HEK293 (cell line): ENCODE measurements around the gene TMPRSS5.

Experiments
- CTCF ChIA-PET: fragments of 350-600 bp; formaldehyde crosslinking; extraction: SDS; loops from one replicate; lab custom pipeline; 2021; ENCODE audit warnings: antibody characterized with exemption; lab: Yijun Ruan, JAX
- POLR2A ChIA-PET: fragments of 300-600 bp; formaldehyde crosslinking; extraction: SDS; loops from one replicate; lab custom pipeline; 2020; ENCODE audit warnings: antibody characterized with exemption, inconsistent platforms; lab: Yijun Ruan, JAX
- H3K27ac ChIP-seq: fragments of 200-500 bp; sonication (Bioruptor generic); 2 replicates; pipeline ENCODE4 v1.5.1; 2014; ENCODE audit warnings: low read depth, low read length, control low read depth, inconsistent platforms; ENCODE audit errors: extremely low read depth
- H3K36me3 ChIP-seq, 2 experiments: fragments of 200-500 bp in 1 of 2; sonication (Bioruptor generic) in 1 of 2; 1 replicate in 1 of 2; 2 replicates in 1 of 2; pipeline ENCODE4 v1.5.1; 2014 to 2017; ENCODE audit warnings: inconsistent platforms in 2 of 2, low read length in 2 of 2; ENCODE audit not compliant: control insufficient read depth in 2 of 2, insufficient read depth in 1 of 2
- H3K4me1 ChIP-seq: fragments of 200-500 bp; sonication (Bioruptor generic); 2 replicates; pipeline ENCODE4 v1.5.1; 2014; ENCODE audit warnings: mild to moderate bottlenecking, low read length, inconsistent platforms; ENCODE audit not compliant: control insufficient read depth, insufficient read depth
- H3K4me3 ChIP-seq: 2 replicates; pipeline ENCODE4 v1.5.1; 2011; ENCODE audit warnings: low read depth, mild to moderate bottlenecking, control low read depth, low read length, moderate library complexity
- H3K9me3 ChIP-seq: fragments of 200-500 bp; sonication (Bioruptor generic); 2 replicates; pipeline ENCODE4 v1.5.1; 2014; ENCODE audit warnings: low read depth, low read length, inconsistent platforms; ENCODE audit not compliant: control insufficient read depth, insufficient read depth
- FEZF1 ChIP-seq: fragments of 450-650 bp; formaldehyde crosslinking; IDR thresholded peaks from 2 replicates; pipeline ENCODE4 v1.5.1; 2016; ENCODE audit warnings: missing biosample characterization, missing genetic modification characterization
- GLIS1 ChIP-seq: fragments of 450-650 bp; formaldehyde crosslinking; IDR thresholded peaks from 2 replicates; pipeline ENCODE4 v1.5.1; 2016; ENCODE audit warnings: missing biosample characterization, missing genetic modification characterization
- KLF1 ChIP-seq: fragments of 450-650 bp; formaldehyde crosslinking; IDR thresholded peaks from 2 replicates; pipeline ENCODE4 v1.5.1; 2016; ENCODE audit warnings: missing biosample characterization, missing genetic modification characterization
- RBAK ChIP-seq: fragments of 450-650 bp; formaldehyde crosslinking; IDR thresholded peaks from 2 replicates; pipeline ENCODE4 v1.5.1; 2016; ENCODE audit warnings: missing biosample characterization, missing genetic modification characterization
- REPIN1 ChIP-seq: fragments of 450-650 bp; formaldehyde crosslinking; IDR thresholded peaks from 2 replicates; pipeline ENCODE4 v1.5.1; 2017; ENCODE audit warnings: missing biosample characterization, missing genetic modification characterization, low read depth
- SP2 ChIP-seq: fragments of 450-650 bp; formaldehyde crosslinking; IDR thresholded peaks from 2 replicates; pipeline ENCODE4 v1.5.1; 2016; ENCODE audit warnings: missing biosample characterization, missing genetic modification characterization
- SP3 ChIP-seq: fragments of 450-650 bp; formaldehyde crosslinking; IDR thresholded peaks from 2 replicates; pipeline ENCODE4 v1.5.1; 2016; ENCODE audit warnings: missing biosample characterization, missing genetic modification characterization
- TSHZ1 ChIP-seq: fragments of 450-650 bp; formaldehyde crosslinking; IDR thresholded peaks from 2 replicates; pipeline ENCODE4 v1.5.1; 2016; ENCODE audit warnings: missing biosample characterization, missing genetic modification characterization, borderline replicate concordance
- ZBTB17 ChIP-seq: fragments of 450-650 bp; formaldehyde crosslinking; IDR thresholded peaks from 2 replicates; pipeline ENCODE4 v1.5.1; 2016; ENCODE audit warnings: missing biosample characterization, missing genetic modification characterization
- ZBTB26 ChIP-seq: fragments of 450-650 bp; formaldehyde crosslinking; optimal IDR thresholded peaks from 2 replicates; pipeline ENCODE3; 2016; ENCODE audit warnings: missing biosample characterization, mild to moderate bottlenecking, missing genetic modification characterization
- ZBTB8A ChIP-seq: fragments of 450-650 bp; formaldehyde crosslinking; IDR thresholded peaks from 2 replicates; pipeline ENCODE4 v1.5.1; 2016; ENCODE audit warnings: missing biosample characterization, missing genetic modification characterization
- ZIC2 ChIP-seq: fragments of 450-650 bp; formaldehyde crosslinking; IDR thresholded peaks from 2 replicates; pipeline ENCODE4 v1.5.1; 2016; ENCODE audit warnings: missing biosample characterization, missing genetic modification characterization
- ZNF174 ChIP-seq: fragments of 450-650 bp; formaldehyde crosslinking; IDR thresholded peaks from 2 replicates; pipeline ENCODE4 v1.5.0; 2017; ENCODE audit warnings: missing biosample characterization, mild to moderate bottlenecking, missing genetic modification characterization
- ZNF292 ChIP-seq: fragments of 450-650 bp; formaldehyde crosslinking; IDR thresholded peaks from 2 replicates; pipeline ENCODE4 v1.5.1; 2016; ENCODE audit warnings: low read depth, missing biosample characterization, missing genetic modification characterization, borderline replicate concordance
- ZNF341 ChIP-seq: fragments of 450-650 bp; formaldehyde crosslinking; IDR thresholded peaks from 2 replicates; pipeline ENCODE4; 2016; ENCODE audit warnings: low read depth, missing biosample characterization, missing genetic modification characterization
- ZNF404 ChIP-seq: fragments of 450-650 bp; formaldehyde crosslinking; IDR thresholded peaks from 2 replicates; pipeline ENCODE4 v1.5.1; 2017; ENCODE audit warnings: missing biosample characterization, missing genetic modification characterization
- ZNF510 ChIP-seq: fragments of 450-650 bp; formaldehyde crosslinking; IDR thresholded peaks from 2 replicates; pipeline ENCODE4 v1.5.1; 2018; ENCODE audit warnings: mild to moderate bottlenecking, missing genetic modification characterization, missing biosample characterization; ENCODE audit not compliant: insufficient replicate concordance
- ZNF610 ChIP-seq: fragments of 450-650 bp; formaldehyde crosslinking; IDR thresholded peaks from 2 replicates; pipeline ENCODE4 v1.5.1; 2016; ENCODE audit warnings: missing biosample characterization, missing genetic modification characterization, borderline replicate concordance
- ZNF660 ChIP-seq: fragments of 450-650 bp; IDR thresholded peaks from 2 replicates; pipeline ENCODE4 v1.5.1; 2018; ENCODE audit warnings: missing biosample characterization, mild to moderate bottlenecking, missing genetic modification characterization
- ZSCAN4 ChIP-seq: fragments of 450-650 bp; formaldehyde crosslinking; IDR thresholded peaks from 2 replicates; pipeline ENCODE4 v1.5.1; 2017; ENCODE audit warnings: missing biosample characterization, missing genetic modification characterization
- TF ChIP-seq, protein P1 (sequence below): fragments of 450-650 bp; formaldehyde crosslinking; IDR thresholded peaks from 2 replicates; pipeline ENCODE4 v1.5.1; 2016; ENCODE audit warnings: missing biosample characterization, missing genetic modification characterization

Gene TMPRSS5

DNA sequence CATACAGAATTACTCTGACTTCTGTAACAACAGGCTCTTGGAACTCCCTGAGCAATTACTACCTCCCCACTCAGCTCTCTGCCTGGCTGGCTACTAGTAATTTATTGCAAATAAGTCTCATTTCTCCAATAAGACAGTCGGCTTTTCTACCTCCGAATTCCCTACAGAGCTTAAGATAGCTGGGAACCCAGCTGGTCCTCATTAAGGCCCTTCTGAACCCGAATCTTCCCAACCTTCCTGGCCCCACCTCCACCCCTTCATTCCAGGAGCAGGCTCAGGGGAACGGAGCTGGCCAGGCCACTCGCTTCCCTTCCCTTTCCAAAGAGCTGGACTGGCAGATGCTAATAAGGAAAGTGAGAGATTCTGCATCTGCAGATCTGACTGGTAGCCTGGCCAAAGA, 21.6 kb downstream of the TMPRSS5 start:
- ChIA-PET CTCF (interaction anchor here (0.7 kb wide), 1 partner anchor 309 kb away, joined by 4 read pairs; no protein-coding TSS in a partner anchor), POLR2A (no interaction called here)
- Histone ChIP-seq H3K4me3 (no peak overlapping the region), H3K36me3 (no peaks in the 10 kb centered on the region), H3K9me3 (no peaks in the 10 kb centered on the region), H3K27ac (no peak overlapping the region), H3K4me1 (peaks cover 10% of the 10 kb centered on the region)
- TF ChIP-seq ZNF404 (no peak), KLF1 (no peak), REPIN1 (no peak), SP2 (no peak), ZNF341 (tag by site-specific recombination) (no peak), ZNF174 (tag by site-specific recombination) (no peak), RBAK (tag by site-specific recombination) (no peak)

GRCh38 chr11:113683481-113684046, 22.5 kb downstream of the TMPRSS5 start:
- POLR2A ChIA-PET: no interaction called here
- no peaks in the 10 kb centered on the region for H3K9me3 ChIP-seq
- no peak overlapping the region for H3K4me3 ChIP-seq
- H3K36me3 ChIP-seq: no peaks in the 10 kb centered on the region
- no peak for TF ChIP-seq ZNF292
- no peak for TF ChIP-seq ZBTB26 (tag by site-specific recombination)
- TF ChIP-seq REPIN1: no peak
- no peak for TF ChIP-seq TSHZ1 (tag by site-specific recombination)
- TF ChIP-seq, all 188 proteins: peak for 0
- H3K4me1 ChIP-seq: peaks cover 10% of the 10 kb centered on the region
- CTCF ChIA-PET: interaction anchor here (0.7 kb wide), 1 partner anchor 1761 kb away, joined by 3 read pairs; no protein-coding TSS in a partner anchor
- no peak overlapping the region for H3K27ac ChIP-seq

- H3K9me3 ChIP-seq: no peaks in the 10 kb centered on the region
- H3K27ac ChIP-seq: peak overlapping the region; percentile 91
- no peak overlapping the region for H3K4me3 ChIP-seq
- no peaks in the 10 kb centered on the region for H3K36me3 ChIP-seq
- ChIA-PET CTCF (interaction anchor here (1.1 kb wide), 1 partner anchor 33 kb away, joined by 3 read pairs; no protein-coding TSS in a partner anchor), POLR2A (no interaction called here)
- H3K4me1 ChIP-seq: peaks cover 10% of the 10 kb centered on the region
- peak; percentile 68 for TF ChIP-seq GLIS1 (tag by site-specific recombination)
- 0 out of 2 replicates have a peak, but pooled peaks have one; percentile 53 for TF ChIP-seq ZBTB17
- peak; percentile 81 for TF ChIP-seq FEZF1 (tag by site-specific recombination)
- TF ChIP-seq ZIC2 (tag by site-specific recombination): peak; percentile 84
- no peak for TF ChIP-seq SP3 (tag by site-specific recombination)
- 0 out of 2 replicates have a peak, but pooled peaks have one; percentile 39 for TF ChIP-seq ZNF660 (tag by site-specific recombination)
- TF ChIP-seq, protein P1, sequence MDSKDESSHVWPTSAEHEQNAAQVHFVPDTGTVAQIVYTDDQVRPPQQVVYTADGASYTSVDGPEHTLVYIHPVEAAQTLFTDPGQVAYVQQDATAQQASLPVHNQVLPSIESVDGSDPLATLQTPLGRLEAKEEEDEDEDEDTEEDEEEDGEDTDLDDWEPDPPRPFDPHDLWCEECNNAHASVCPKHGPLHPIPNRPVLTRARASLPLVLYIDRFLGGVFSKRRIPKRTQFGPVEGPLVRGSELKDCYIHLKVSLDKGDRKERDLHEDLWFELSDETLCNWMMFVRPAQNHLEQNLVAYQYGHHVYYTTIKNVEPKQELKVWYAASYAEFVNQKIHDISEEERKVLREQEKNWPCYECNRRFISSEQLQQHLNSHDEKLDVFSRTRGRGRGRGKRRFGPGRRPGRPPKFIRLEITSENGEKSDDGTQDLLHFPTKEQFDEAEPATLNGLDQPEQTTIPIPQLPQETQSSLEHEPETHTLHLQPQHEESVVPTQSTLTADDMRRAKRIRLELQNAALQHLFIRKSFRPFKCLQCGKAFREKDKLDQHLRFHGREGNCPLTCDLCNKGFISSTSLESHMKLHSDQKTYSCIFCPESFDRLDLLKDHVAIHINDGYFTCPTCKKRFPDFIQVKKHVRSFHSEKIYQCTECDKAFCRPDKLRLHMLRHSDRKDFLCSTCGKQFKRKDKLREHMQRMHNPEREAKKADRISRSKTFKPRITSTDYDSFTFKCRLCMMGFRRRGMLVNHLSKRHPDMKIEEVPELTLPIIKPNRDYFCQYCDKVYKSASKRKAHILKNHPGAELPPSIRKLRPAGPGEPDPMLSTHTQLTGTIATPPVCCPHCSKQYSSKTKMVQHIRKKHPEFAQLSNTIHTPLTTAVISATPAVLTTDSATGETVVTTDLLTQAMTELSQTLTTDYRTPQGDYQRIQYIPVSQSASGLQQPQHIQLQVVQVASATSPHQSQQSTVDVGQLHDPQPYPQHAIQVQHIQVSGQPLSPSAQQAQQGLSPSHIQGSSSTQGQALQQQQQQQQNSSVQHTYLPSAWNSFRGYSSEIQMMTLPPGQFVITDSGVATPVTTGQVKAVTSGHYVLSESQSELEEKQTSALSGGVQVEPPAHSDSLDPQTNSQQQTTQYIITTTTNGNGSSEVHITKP (tag by site-specific recombination): 0 out of 2 replicates have a peak, but pooled peaks have one; percentile 7
- TF ChIP-seq ZBTB8A (tag by site-specific recombination): peak; percentile 75
- no peak for TF ChIP-seq ZSCAN4 (tag by site-specific recombination)
- no peak for TF ChIP-seq ZNF510 (tag by site-specific recombination)
- TF ChIP-seq ZNF610: peak; percentile 28; the same call in 1 of the 2 replicates
Observed at GRCh38 chr11:113681711-113682413, 24.2 kb downstream of the TMPRSS5 start.
